Measurements from ENCODE around the gene MRPS7. TPM values are rescaled to one million over a fixed set of nuclear protein-coding genes. Genes with fewer than 3 reads are reported as not detected.
"Not testable (repeated sequence)": the region's sequence is repeated elsewhere in the genome, so short reads cannot be mapped to it uniquely, and the experiment has no call there.

Gene MRPS7
- total and polyA plus RNA-seq, 5 donors = 91.5 to 113 (median 99.8) TPM

- intact Hi-C loops (cut with DNase I) = no loop called here
- Histone ChIP-seq H3K4me1 (ENCODE audit: control insufficient read depth, insufficient read depth, low read length) (peaks cover 6% of the 10 kb centered on the region), H3K9me3 (ENCODE audit: control insufficient read depth, low read length) (no peaks in the 10 kb centered on the region), H3K4me3 (ENCODE audit: low read length) (peak overlapping the region; percentile 83), H3K27ac (ENCODE audit: low read length) (peak overlapping the region; percentile 15), H3K27me3 (ENCODE audit: control insufficient read depth, insufficient read depth) (no peaks in the 10 kb centered on the region)
- WGBS = 55% methylated on average over 24 of the region's 24 CpGs
- DNase-seq (peak; percentile 77 to 91 (median 84)), ATAC-seq (peak; percentile 10 to 32)
Measured at GRCh38 chr17:75271955-75272847, 10.5 kb downstream of the MRPS7 start.

GRCh38 chr17:75272848-75273184 is 11.1 kb downstream of the MRPS7 start:
- H3K9me3 ChIP-seq (ENCODE audit: control insufficient read depth, low read length) = no peaks in the 10 kb centered on the region
- ATAC-seq = no peak
- intact Hi-C loops (cut with DNase I) = no loop called here

GRCh38 chr17:75273977-75274708 is 12.5 kb downstream of the MRPS7 start:
- WGBS = 66% methylated on average over 7 of the region's 7 CpGs
- Histone ChIP-seq H3K27me3 (ENCODE audit: control insufficient read depth, insufficient read depth) (no peaks in the 10 kb centered on the region), H3K9me3 (ENCODE audit: control insufficient read depth, low read length) (no peaks in the 10 kb centered on the region), H3K4me1 (ENCODE audit: control insufficient read depth, insufficient read depth, low read length) (peaks cover 6% of the 10 kb centered on the region), H3K27ac (ENCODE audit: low read length) (no peak overlapping the region), H3K4me3 (ENCODE audit: low read length) (no peak overlapping the region)
- intact Hi-C loops (cut with DNase I) = no loop called here
- ATAC-seq (no peak), DNase-seq (peak in 1 of 3 donors; percentile 54)

More at GRCh38 chr17:75272848-75273184, 11.1 kb downstream of the MRPS7 start:
- no peak overlapping the region for H3K4me3 ChIP-seq (ENCODE audit: low read length)
- H3K27me3 ChIP-seq (ENCODE audit: control insufficient read depth, insufficient read depth) = no peaks in the 10 kb centered on the region
- WGBS = 52% methylated on average over 3 of the region's 3 CpGs
- H3K4me1 ChIP-seq (ENCODE audit: control insufficient read depth, insufficient read depth, low read length) = peaks cover 6% of the 10 kb centered on the region
- H3K27ac ChIP-seq (ENCODE audit: low read length) = no peak overlapping the region
- DNase-seq = no peak

- Histone ChIP-seq H3K27me3 (ENCODE audit: control insufficient read depth, insufficient read depth) (no peaks in the 10 kb centered on the region), H3K9me3 (ENCODE audit: control insufficient read depth, low read length) (no peaks in the 10 kb centered on the region), H3K4me1 (ENCODE audit: control insufficient read depth, insufficient read depth, low read length) (no peaks in the 10 kb centered on the region), H3K4me3 (ENCODE audit: low read length) (no peak overlapping the region), H3K27ac (ENCODE audit: low read length) (no peak overlapping the region)
- intact Hi-C loops (cut with DNase I) = no loop called here
- ATAC-seq = no peak
- no peak for DNase-seq
- WGBS = 84% methylated on average over 6 of the region's 6 CpGs
Measured at GRCh38 chr17:75277664-75278071, 16.0 kb downstream of the MRPS7 start.

GRCh38 chr17:75280189-75280588 is 18.5 kb downstream of the MRPS7 start:
- 98% methylated on average over 4 of the region's 4 CpGs for WGBS
- H3K27ac ChIP-seq (ENCODE audit: low read length); intact Hi-C loops (cut with DNase I); H3K4me3 ChIP-seq (ENCODE audit: low read length); DNase-seq; H3K4me1 ChIP-seq (ENCODE audit: control insufficient read depth, insufficient read depth, low read length); H3K27me3 ChIP-seq (ENCODE audit: control insufficient read depth, insufficient read depth); ATAC-seq; H3K9me3 ChIP-seq (ENCODE audit: control insufficient read depth, low read length): not testable (repeated sequence)

GRCh38 chr17:75285123-75285522 is 23.4 kb downstream of the MRPS7 start:
- no peak overlapping the region for H3K4me3 ChIP-seq (ENCODE audit: low read length)
- DNase-seq (no peak), ATAC-seq (no peak)
- WGBS = 86% methylated on average over 6 of the region's 6 CpGs
- intact Hi-C loops (cut with DNase I) = no loop called here
- H3K9me3 ChIP-seq (ENCODE audit: control insufficient read depth, low read length) = no peaks in the 10 kb centered on the region
- H3K4me1 ChIP-seq (ENCODE audit: control insufficient read depth, insufficient read depth, low read length) = no peaks in the 10 kb centered on the region
- H3K27ac ChIP-seq (ENCODE audit: low read length) = no peak overlapping the region
- no peaks in the 10 kb centered on the region for H3K27me3 ChIP-seq (ENCODE audit: control insufficient read depth, insufficient read depth)

GRCh38 chr17:75287221-75287620 is 25.5 kb downstream of the MRPS7 start:
- 87% methylated on average over 9 of the region's 9 CpGs for WGBS
- intact Hi-C loops (cut with DNase I) = no loop called here
- no peak overlapping the region for H3K4me3 ChIP-seq (ENCODE audit: low read length)

GRCh38 chr17:75288359-75288758 is 26.7 kb downstream of the MRPS7 start:
- intact Hi-C loops (cut with DNase I) = no loop called here
- H3K4me3 ChIP-seq (ENCODE audit: low read length) = peak overlapping the region; percentile 41
- H3K27ac ChIP-seq (ENCODE audit: low read length) = no peak overlapping the region
- H3K9me3 ChIP-seq (ENCODE audit: control insufficient read depth, low read length) = no peaks in the 10 kb centered on the region
- WGBS = 33% methylated on average over 2 of the region's 2 CpGs
- DNase-seq = no peak
- no peak for ATAC-seq
- no peaks in the 10 kb centered on the region for H3K27me3 ChIP-seq (ENCODE audit: control insufficient read depth, insufficient read depth)
- no peaks in the 10 kb centered on the region for H3K4me1 ChIP-seq (ENCODE audit: control insufficient read depth, insufficient read depth, low read length)

More at GRCh38 chr17:75287221-75287620, 25.5 kb downstream of the MRPS7 start:
- Histone ChIP-seq H3K4me1 (ENCODE audit: control insufficient read depth, insufficient read depth, low read length) (no peaks in the 10 kb centered on the region), H3K9me3 (ENCODE audit: control insufficient read depth, low read length) (no peaks in the 10 kb centered on the region), H3K27me3 (ENCODE audit: control insufficient read depth, insufficient read depth) (no peaks in the 10 kb centered on the region), H3K27ac (ENCODE audit: low read length) (no peak overlapping the region)
- DNase-seq (no peak), ATAC-seq (no peak)

- intact Hi-C loops (cut with DNase I) = no loop called here
- Histone ChIP-seq H3K27ac (ENCODE audit: low read length) (peak overlapping the region; percentile 13), H3K4me3 (ENCODE audit: low read length) (peak overlapping the region; percentile 41), H3K4me1 (ENCODE audit: control insufficient read depth, insufficient read depth, low read length) (no peaks in the 10 kb centered on the region), H3K9me3 (ENCODE audit: control insufficient read depth, low read length) (no peaks in the 10 kb centered on the region), H3K27me3 (ENCODE audit: control insufficient read depth, insufficient read depth) (no peaks in the 10 kb centered on the region)
- DNase-seq (no peak), ATAC-seq (peak; percentile 25 to 35)
- under 1% methylated on average over 14 of the region's 14 CpGs for WGBS
Measured at GRCh38 chr17:75288770-75289114, 27.1 kb downstream of the MRPS7 start.

- H3K27me3 ChIP-seq (ENCODE audit: control insufficient read depth, insufficient read depth) = no peaks in the 10 kb centered on the region
- no peaks in the 10 kb centered on the region for H3K4me1 ChIP-seq (ENCODE audit: control insufficient read depth, insufficient read depth, low read length)
- intact Hi-C loops (cut with DNase I) = no loop called here
- H3K4me3 ChIP-seq (ENCODE audit: low read length) = peak within 1 kb of the TSS; percentile 41
- no peaks in the 10 kb centered on the region for H3K9me3 ChIP-seq (ENCODE audit: control insufficient read depth, low read length)
- DNase-seq = peak; percentile 98 to 99 (median 99)
- peak; percentile 99 for ATAC-seq
- H3K27ac ChIP-seq (ENCODE audit: low read length) = peak within 1 kb of the TSS; percentile 94
- WGBS = under 1% methylated on average over 65 of the region's 65 CpGs
Measured at GRCh38 chr17:75289115-75289831, 27.6 kb downstream of the MRPS7 start, which contains the start of gene SLC25A19. Gene SLC25A19, minus strand, starts transcription at chr17:75289433. Its CDS starts 2,669 bp downstream, at chr17:75286764.
